Sigmoid colon (tissue), 7 donors: ENCODE measurements around the gene SRSF7. TPM values are rescaled to one million over a fixed set of nuclear protein-coding genes. Genes with fewer than 3 reads are reported as not detected.
"Not testable (repeated sequence)": the region's sequence is repeated elsewhere in the genome, so short reads cannot be mapped to it uniquely, and the experiment has no call there.

Experiments used
- DNase-seq: peaks from one replicate; pipeline ENCODE4 v3.0.0-alpha.2; 2019
- H3K27ac ChIP-seq, 4 donors: fragments of 200-600 bp; sonication (generic); one replicate each; pipeline ENCODE4 v1.5.1; 2016 to 2019; ENCODE audit warnings: mild to moderate bottlenecking in 1 of 4
- H3K27me3 ChIP-seq, 3 donors: fragments of 200-600 bp; sonication (generic); one replicate each; pipeline ENCODE4 v1.5.1; 2019; ENCODE audit warnings: mild to moderate bottlenecking in 1 of 3
- H3K36me3 ChIP-seq, 4 donors: fragments of 200-600 bp; sonication (generic); one replicate each; pipeline ENCODE4 v1.5.1; 2016 to 2019
- H3K4me1 ChIP-seq, 4 donors: fragments of 200-600 bp; sonication (generic); one replicate each; pipeline ENCODE4 v1.5.1; 2017 to 2019
- H3K4me3 ChIP-seq, 4 donors: fragments of 200-600 bp; sonication (generic); one replicate each; pipeline ENCODE4 v1.5.1; 2017 to 2019; ENCODE audit warnings: mild to moderate bottlenecking in 2 of 4, moderate library complexity in 1 of 4
- H3K9me3 ChIP-seq, 4 donors: fragments of 200-600 bp in 3 of 4; sonication (generic) in 3 of 4; one replicate each; pipeline versions ENCODE4 v1.5.1 to v1.6.1; 2013 to 2019
- CTCF ChIP-seq, 4 experiments: fragments of 450-650 bp in 3 of 4; fragments of 200-600 bp in 1 of 4; IDR thresholded peaks; one replicate each; pipeline ENCODE4 v1.5.1; 2016 to 2019; ENCODE audit warnings: antibody characterized with exemption in 4 of 4, mild to moderate bottlenecking in 3 of 4, moderate library complexity in 2 of 4
- EP300 ChIP-seq, 4 donors: sonication (generic); formaldehyde crosslinking; IDR thresholded peaks; one replicate each; pipeline ENCODE4 v1.6.1; 2017; ENCODE audit warnings: antibody characterized with exemption in 4 of 4
- POLR2A ChIP-seq, 2 donors: fragments of 450-650 bp; IDR thresholded peaks; one replicate each; pipeline ENCODE4 v1.6.1; 2016; ENCODE audit warnings: antibody characterized with exemption in 2 of 2, mild to moderate bottlenecking in 2 of 2, moderate library complexity in 2 of 2
- POLR2AphosphoS5 ChIP-seq, 4 donors: sonication (generic); formaldehyde crosslinking; IDR thresholded peaks; one replicate each; pipeline ENCODE4 v1.6.1; 2017; ENCODE audit warnings: antibody characterized with exemption in 4 of 4
- WGBS, 2 donors: extraction: QIAGEN DNeasy Blood & Tissue Kit; methylation state at CpG; one replicate each; pipeline ENCODE4 v1.1.7; 2013; 5-methylcytosine and 5-hydroxymethylcytosine counted together
- intact Hi-C: fragments of 100-400 bp; cut with DNase I; formaldehyde crosslinking; loops from one replicate; pipeline ENCODE4 v1.15.1; 2023
- polyA plus RNA-seq, 3 donors: library from polyadenylated mRNA; stranded (reverse); fragments of 200-250 nt; gene quantifications; one replicate each; pipeline ENCODE4 v1.2.3, GENCODE V29; 2013
- total RNA-seq, 4 donors: library from RNA; depleted of rRNA; stranded (reverse); fragments of >200 nt; gene quantifications; one replicate each; pipeline ENCODE4 v1.1.0, GENCODE V29; 2016
- donor health status: healthy with polysubstance abuse.
- donor health status: Bipolar disorder and iron deficiency.
- donor health status: healthy.

SRSF7 gene
- total and polyA plus RNA-seq, 7 donors, result 55.9 to 146 (median 83.8) TPM

DNA sequence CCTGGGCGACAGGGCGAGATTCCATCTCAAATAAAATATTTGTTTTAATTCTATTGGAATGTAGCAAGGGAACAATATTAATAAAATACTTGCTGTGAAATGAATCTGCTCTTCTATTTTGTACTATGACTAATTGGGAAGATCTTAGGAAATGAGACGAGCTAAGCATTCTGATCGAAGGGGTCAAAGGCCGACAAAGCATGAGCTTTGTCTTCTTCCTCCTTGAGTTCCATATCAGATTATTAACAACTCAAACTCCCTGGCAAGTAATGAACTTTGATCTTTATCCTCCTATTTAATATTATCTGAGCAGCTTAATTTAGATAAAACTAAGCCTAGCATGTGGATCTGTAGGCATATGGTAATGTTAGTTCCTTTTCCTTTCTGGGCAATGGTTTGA, 42.4 kb upstream of the SRSF7 start:
- no peak overlapping the region for H3K4me3 ChIP-seq
- H3K27ac ChIP-seq, result no peak overlapping the region
- WGBS, 2 donors, result 68 to 89% methylated on average over 5 of the region's 5 CpGs
- H3K36me3 ChIP-seq, result peaks cover 0 to 15% (median 2%) of the 10 kb centered on the region in 4 donors
- intact Hi-C loops, result no loop called here
- no peaks in the 10 kb centered on the region for H3K4me1 ChIP-seq
- no peak for TF ChIP-seq POLR2AphosphoS5 (IDR thresholded peaks at IDR 0.05)
- TF ChIP-seq CTCF (IDR thresholded peaks at IDR 0.05), result no peak
- TF ChIP-seq EP300 (IDR thresholded peaks at IDR 0.05), result no peak
- no peak for TF ChIP-seq POLR2A (IDR thresholded peaks at IDR 0.05)
- DNase-seq, result no peak
- no peaks in the 10 kb centered on the region for H3K9me3 ChIP-seq
- H3K27me3 ChIP-seq, result no peaks in the 10 kb centered on the region

GRCh38 chr2:38792751-38793150, 41.6 kb upstream of the SRSF7 start:
- no peak for TF ChIP-seq EP300 (IDR thresholded peaks at IDR 0.05)
- TF ChIP-seq POLR2A (IDR thresholded peaks at IDR 0.05), result no peak
- TF ChIP-seq CTCF (IDR thresholded peaks at IDR 0.05), result no peak
- no peak for TF ChIP-seq POLR2AphosphoS5 (IDR thresholded peaks at IDR 0.05)
- intact Hi-C loops, result no loop called here
- Histone ChIP-seq H3K9me3 (no peaks in the 10 kb centered on the region), H3K27me3 (no peaks in the 10 kb centered on the region), H3K27ac (no peak overlapping the region), H3K4me3 (no peak overlapping the region), H3K36me3 (peaks cover 0 to 7% (median 0%) of the 10 kb centered on the region in 4 donors), H3K4me1 (no peaks in the 10 kb centered on the region)
- DNase-seq, result no peak
- WGBS, 2 donors, result 45 to 48% methylated on average over 2 of the region's 2 CpGs

DNA sequence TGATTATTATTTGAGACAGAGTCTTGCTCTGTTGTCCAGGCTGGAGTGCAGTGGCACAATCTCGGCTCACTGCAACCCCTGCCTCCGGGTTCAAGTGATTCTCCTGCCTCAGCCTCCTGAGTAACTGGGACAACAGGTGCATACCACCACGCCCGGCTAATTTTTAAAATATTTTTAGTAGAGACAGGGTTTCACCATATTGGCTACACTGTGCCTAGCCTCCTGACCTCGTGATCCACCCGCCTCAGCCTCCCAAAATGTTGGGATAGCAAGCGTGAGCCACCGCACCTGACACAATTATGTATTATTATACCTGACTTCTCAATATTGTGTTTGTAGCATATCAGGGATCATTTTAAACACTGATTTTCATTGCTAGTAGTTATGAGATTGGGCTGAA, 41.2 kb upstream of the SRSF7 start:
- WGBS, 2 donors, result 95 to 96% methylated on average over 8 of the region's 8 CpGs
- H3K27me3 ChIP-seq, H3K27ac ChIP-seq, H3K4me1 ChIP-seq, H3K36me3 ChIP-seq, intact Hi-C loops, H3K4me3 ChIP-seq, DNase-seq, H3K9me3 ChIP-seq: not testable (repeated sequence)

- DNase-seq, result no peak
- 75 to 88% methylated on average over 1 of the region's 1 CpG for WGBS, 2 donors
- intact Hi-C loops, result no loop called here
- Histone ChIP-seq H3K27ac (no peak overlapping the region), H3K36me3 (no peaks in the 10 kb centered on the region), H3K27me3 (no peaks in the 10 kb centered on the region), H3K4me1 (no peaks in the 10 kb centered on the region), H3K4me3 (no peak overlapping the region), H3K9me3 (no peaks in the 10 kb centered on the region)
- TF ChIP-seq POLR2AphosphoS5 (IDR thresholded peaks at IDR 0.05) (no peak), CTCF (IDR thresholded peaks at IDR 0.05) (no peak), POLR2A (IDR thresholded peaks at IDR 0.05) (no peak), EP300 (IDR thresholded peaks at IDR 0.05) (no peak)
Observed at GRCh38 chr2:38791744-38792143, 40.6 kb upstream of the SRSF7 start.

DNA sequence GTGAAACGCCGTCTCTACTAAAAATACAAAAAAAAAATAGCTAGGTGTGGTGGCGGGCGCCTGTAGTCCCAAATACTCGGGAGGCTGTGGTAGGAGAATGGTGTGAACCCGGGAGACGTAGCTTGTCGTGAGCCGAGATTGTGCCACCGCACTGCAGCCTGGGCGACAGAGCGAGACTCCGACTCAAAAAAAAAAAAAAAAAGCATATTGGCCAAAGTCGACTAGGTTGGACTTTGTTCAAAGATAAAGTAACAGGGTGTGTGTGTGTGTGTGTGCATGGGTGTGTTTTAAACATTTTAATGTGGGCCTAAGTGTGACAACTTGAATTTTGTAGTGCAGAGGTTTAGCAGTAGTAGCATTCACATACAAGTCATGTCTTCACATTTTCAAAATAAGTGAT, 38.5 kb upstream of the SRSF7 start:
- intact Hi-C loops, result no loop called here
- H3K4me3 ChIP-seq, result no peak overlapping the region
- H3K4me1 ChIP-seq, result no peaks in the 10 kb centered on the region
- WGBS, 2 donors, result 21 to 83% methylated on average over 14 of the region's 14 CpGs
- no peak overlapping the region for H3K27ac ChIP-seq
- no peaks in the 10 kb centered on the region for H3K36me3 ChIP-seq
- H3K27me3 ChIP-seq, result no peaks in the 10 kb centered on the region
- TF ChIP-seq POLR2AphosphoS5 (IDR thresholded peaks at IDR 0.05) (no peak), CTCF (IDR thresholded peaks at IDR 0.05) (no peak), POLR2A (IDR thresholded peaks at IDR 0.05) (no peak)
- DNase-seq, result no peak
- no peaks in the 10 kb centered on the region for H3K9me3 ChIP-seq
